MM.1S (cell line): ENCODE results near the gene HNRNPDL.
"Not testable (repeated sequence)": the region's sequence is repeated elsewhere in the genome, so short reads cannot be mapped to it uniquely, and the experiment has no call there.

ENCODE experiments used
- DNase-seq: peaks from one replicate; pipeline ENCODE4 v3.0.0-alpha.2; 2015
- H2AFZ ChIP-seq: fragments of 300-600 bp; sonication (generic); 2 replicates; pipeline ENCODE4 v1.6.0; 2016; ENCODE audit warnings: antibody characterized with exemption, low read length
- H3F3A ChIP-seq: fragments of 300-600 bp; sonication (generic); 2 replicates; pipeline ENCODE4 v1.6.1; 2016; ENCODE audit warnings: mild to moderate bottlenecking, antibody characterized with exemption, low read length, moderate library complexity, mixed read lengths; ENCODE audit not compliant: insufficient read depth
- H3K27ac ChIP-seq: fragments of 300-600 bp; sonication (generic); 2 replicates; pipeline ENCODE4 v1.5.1; 2016; ENCODE audit warnings: mild to moderate bottlenecking, low read length
- H3K27me3 ChIP-seq: fragments of 300-600 bp; sonication (generic); replicated peaks from 2 replicates; pipeline ENCODE4 v1.6.0; 2016; ENCODE audit warnings: low read length; ENCODE audit not compliant: insufficient read depth
- H3K36me3 ChIP-seq: fragments of 300-600 bp; sonication (generic); replicated peaks from 2 replicates; pipeline ENCODE4 v1.6.1; 2016; ENCODE audit warnings: mild to moderate bottlenecking, low read length, mixed read lengths; ENCODE audit not compliant: insufficient read depth
- H3K4me1 ChIP-seq: fragments of 300-600 bp; sonication (generic); 2 replicates; pipeline ENCODE4 v1.6.1; 2016; ENCODE audit warnings: low read length, mixed read lengths
- H3K4me2 ChIP-seq: fragments of 300-600 bp; sonication (generic); 2 replicates; pipeline ENCODE4 v1.6.0; 2016; ENCODE audit warnings: low read depth, low read length
- H3K4me3 ChIP-seq: fragments of 300-600 bp; sonication (generic); 2 replicates; pipeline ENCODE4 v1.5.1; 2016; ENCODE audit warnings: low read length, mixed read lengths
- H3K79me2 ChIP-seq: fragments of 300-600 bp; sonication (generic); 2 replicates; pipeline ENCODE4 v1.6.1; 2016; ENCODE audit warnings: mixed run types, low read length, mixed read lengths
- H3K9ac ChIP-seq: fragments of 300-600 bp; sonication (generic); 2 replicates; pipeline ENCODE4 v1.6.1; 2016; ENCODE audit warnings: low read length, mixed read lengths
- H3K9me2 ChIP-seq: fragments of 300-600 bp; sonication (generic); replicated peaks from 2 replicates; pipeline ENCODE4 v1.6.1; 2016; ENCODE audit warnings: mild to moderate bottlenecking, low read length, mixed read lengths; ENCODE audit not compliant: insufficient read depth
- H3K9me3 ChIP-seq: fragments of 300-600 bp; sonication (generic); replicated peaks from 2 replicates; pipeline ENCODE4 v1.6.1; 2016; ENCODE audit warnings: mild to moderate bottlenecking, low read length, mixed read lengths; ENCODE audit not compliant: insufficient read depth
- H4K20me1 ChIP-seq: fragments of 300-600 bp; sonication (generic); 2 replicates; pipeline ENCODE4 v1.6.1; 2016; ENCODE audit warnings: mild to moderate bottlenecking, low read length, moderate library complexity, mixed read lengths; ENCODE audit not compliant: insufficient read depth
- CTCF ChIP-seq: fragments of 300-600 bp; sonication (generic); IDR thresholded peaks from 2 replicates; pipeline ENCODE4 v1.5.1; 2016; ENCODE audit warnings: antibody characterized with exemption, low read length, mixed read lengths
- EZH2 ChIP-seq: fragments of 300-600 bp; sonication (generic); optimal IDR thresholded peaks from 2 replicates; pipeline ENCODE3; 2017; ENCODE audit warnings: low read depth, mild to moderate bottlenecking, antibody characterized with exemption, low read length, mixed read lengths
- EZH2phosphoT487 ChIP-seq: fragments of 300-600 bp; sonication (generic); IDR thresholded peaks from 2 replicates; pipeline ENCODE4 v1.6.1; 2018; ENCODE audit warnings: antibody characterized with exemption, low read length

HNRNPDL gene

GRCh38 chr4:82397527-82397926, 32.7 kb downstream of the HNRNPDL start:
- H3K4me1 ChIP-seq: no peaks in the 10 kb centered on the region
- H3K9ac ChIP-seq: no peak overlapping the region
- H3F3A ChIP-seq: no peaks in the 10 kb centered on the region
- no peaks in the 10 kb centered on the region for H3K36me3 ChIP-seq
- H3K4me2 ChIP-seq: no peak overlapping the region
- H3K27me3 ChIP-seq: no peaks in the 10 kb centered on the region
- no peak for DNase-seq
- no peak overlapping the region for H3K4me3 ChIP-seq
- no peaks in the 10 kb centered on the region for H3K79me2 ChIP-seq
- H3K9me2 ChIP-seq: no peaks in the 10 kb centered on the region
- H4K20me1 ChIP-seq: no peaks in the 10 kb centered on the region
- no peak overlapping the region for H3K27ac ChIP-seq
- no peak for TF ChIP-seq CTCF
- TF ChIP-seq EZH2: no peak
- TF ChIP-seq EZH2phosphoT487: no peak
- H3K9me3 ChIP-seq: no peaks in the 10 kb centered on the region
- no peak overlapping the region for H2AFZ ChIP-seq

- Histone ChIP-seq H3K27ac (no peak overlapping the region), H3K27me3 (no peaks in the 10 kb centered on the region), H3K9me3 (no peaks in the 10 kb centered on the region), H3K4me1 (no peaks in the 10 kb centered on the region), H4K20me1 (no peaks in the 10 kb centered on the region), H3K36me3 (no peaks in the 10 kb centered on the region), H3K79me2 (no peaks in the 10 kb centered on the region), H3K4me2 (no peak overlapping the region), H3F3A (no peaks in the 10 kb centered on the region), H2AFZ (no peak overlapping the region), H3K4me3 (no peak overlapping the region), H3K9me2 (no peaks in the 10 kb centered on the region), H3K9ac (no peak overlapping the region)
- DNase-seq: no peak
- TF ChIP-seq CTCF (no peak), EZH2 (no peak), EZH2phosphoT487 (no peak)
These were observed 35.4 kb downstream of the HNRNPDL start for GRCh38 chr4:82394896-82395295.

GRCh38 chr4:82390061-82390460, 40.2 kb downstream of the HNRNPDL start:
- H3K9me3 ChIP-seq, H3K4me3 ChIP-seq, H3K9ac ChIP-seq, H3K27me3 ChIP-seq, H3F3A ChIP-seq, H3K36me3 ChIP-seq, H3K4me1 ChIP-seq, H3K9me2 ChIP-seq, H4K20me1 ChIP-seq, H2AFZ ChIP-seq, H3K27ac ChIP-seq, H3K4me2 ChIP-seq, H3K79me2 ChIP-seq, DNase-seq: not testable (repeated sequence)

GRCh38 chr4:82388405-82388804, 41.9 kb downstream of the HNRNPDL start:
- no peak overlapping the region for H3K9ac ChIP-seq
- H3K9me3 ChIP-seq: no peaks in the 10 kb centered on the region
- no peak overlapping the region for H3K27ac ChIP-seq
- DNase-seq: no peak
- H3K9me2 ChIP-seq: no peaks in the 10 kb centered on the region
- no peaks in the 10 kb centered on the region for H3K27me3 ChIP-seq
- H4K20me1 ChIP-seq: no peaks in the 10 kb centered on the region
- H3K36me3 ChIP-seq: no peaks in the 10 kb centered on the region
- TF ChIP-seq EZH2phosphoT487 (no peak), CTCF (0 out of 2 replicates have a peak, but pooled peaks have one; percentile 3)
- H3K4me1 ChIP-seq: no peaks in the 10 kb centered on the region
- no peak overlapping the region for H3K4me2 ChIP-seq
- H3F3A ChIP-seq: no peaks in the 10 kb centered on the region
- H3K4me3 ChIP-seq: no peak overlapping the region
- no peaks in the 10 kb centered on the region for H3K79me2 ChIP-seq
- no peak overlapping the region for H2AFZ ChIP-seq

GRCh38 chr4:82386312-82386711, 44.0 kb downstream of the HNRNPDL start:
- not testable (repeated sequence) for H3K9ac ChIP-seq, H4K20me1 ChIP-seq, H3F3A ChIP-seq, H3K36me3 ChIP-seq, H3K27me3 ChIP-seq, H3K79me2 ChIP-seq, H3K4me2 ChIP-seq, H3K9me3 ChIP-seq, H3K4me1 ChIP-seq, DNase-seq, H3K9me2 ChIP-seq, H3K4me3 ChIP-seq, H2AFZ ChIP-seq, H3K27ac ChIP-seq
